ENCODE results near the gene CGB8.
"Not testable (repeated sequence)": the region's sequence is repeated elsewhere in the genome, so short reads cannot be mapped to it uniquely, and the experiment has no call there.

Gene CGB8

DNA sequence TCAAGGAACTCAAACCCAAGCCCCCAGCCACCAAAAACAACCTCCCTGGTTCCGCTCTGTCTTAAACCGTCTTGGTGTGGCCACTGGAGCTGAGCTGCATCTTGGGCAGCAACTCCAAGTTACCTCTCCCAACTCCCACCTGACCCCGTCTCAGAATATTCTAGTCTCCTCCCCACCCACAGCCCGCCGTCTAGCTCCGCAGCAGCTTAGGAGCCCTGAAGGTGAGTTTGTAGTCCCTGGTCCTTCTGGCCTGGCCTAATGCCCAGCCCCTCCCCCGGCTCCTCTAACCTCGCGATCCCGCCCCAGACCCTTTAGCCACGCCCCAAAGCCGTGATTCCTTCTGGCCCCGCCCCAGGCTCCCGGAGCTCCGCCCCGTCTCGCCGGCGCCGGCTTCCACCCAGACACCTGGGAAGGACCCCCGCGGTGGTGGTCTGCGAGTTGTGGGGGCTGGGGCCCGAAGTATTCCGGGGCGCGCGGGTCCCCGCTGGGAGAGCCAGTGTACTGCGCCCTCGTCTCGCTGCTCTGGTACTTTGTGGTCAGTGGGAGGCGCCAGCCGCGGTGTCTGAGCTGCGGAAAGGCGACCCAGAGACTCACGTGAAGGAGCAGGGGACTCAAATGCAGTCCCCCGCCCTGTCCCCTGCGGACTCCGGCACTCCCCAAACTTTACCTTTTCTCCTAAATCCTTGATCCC is 29.5 kb downstream of the CGB8 start:
- H3K9me3 ChIP-seq (ENCODE audit: control insufficient read depth in 1 of 2, low read length in 2 of 2): no peaks in the 10 kb centered on the region
- peaks cover 0 to 15% of the 10 kb centered on the region in 2 donors for H3K36me3 ChIP-seq (ENCODE audit: control insufficient read depth in 1 of 2, insufficient read depth in 2 of 2, low read length in 2 of 2)
- peak overlapping the region; percentile 52 to 55 for H3K4me3 ChIP-seq (ENCODE audit: low read depth in 1 of 2, low read length in 2 of 2)
- peaks cover 12 to 13% of the 10 kb centered on the region in 2 donors for H3K4me1 ChIP-seq (ENCODE audit: control insufficient read depth in 1 of 2, insufficient read depth in 2 of 2, low read length in 2 of 2)
- no peak overlapping the region for H3K27ac ChIP-seq (ENCODE audit: low read depth, low read length)
- H3K9ac ChIP-seq (ENCODE audit: low read depth in 1 of 2, low read length in 2 of 2): no peak overlapping the region
- peaks cover 13 to 16% of the 10 kb centered on the region in 2 donors for H3K27me3 ChIP-seq (ENCODE audit: control insufficient read depth in 1 of 2, insufficient read depth in 2 of 2, low read length in 2 of 2)

DNA sequence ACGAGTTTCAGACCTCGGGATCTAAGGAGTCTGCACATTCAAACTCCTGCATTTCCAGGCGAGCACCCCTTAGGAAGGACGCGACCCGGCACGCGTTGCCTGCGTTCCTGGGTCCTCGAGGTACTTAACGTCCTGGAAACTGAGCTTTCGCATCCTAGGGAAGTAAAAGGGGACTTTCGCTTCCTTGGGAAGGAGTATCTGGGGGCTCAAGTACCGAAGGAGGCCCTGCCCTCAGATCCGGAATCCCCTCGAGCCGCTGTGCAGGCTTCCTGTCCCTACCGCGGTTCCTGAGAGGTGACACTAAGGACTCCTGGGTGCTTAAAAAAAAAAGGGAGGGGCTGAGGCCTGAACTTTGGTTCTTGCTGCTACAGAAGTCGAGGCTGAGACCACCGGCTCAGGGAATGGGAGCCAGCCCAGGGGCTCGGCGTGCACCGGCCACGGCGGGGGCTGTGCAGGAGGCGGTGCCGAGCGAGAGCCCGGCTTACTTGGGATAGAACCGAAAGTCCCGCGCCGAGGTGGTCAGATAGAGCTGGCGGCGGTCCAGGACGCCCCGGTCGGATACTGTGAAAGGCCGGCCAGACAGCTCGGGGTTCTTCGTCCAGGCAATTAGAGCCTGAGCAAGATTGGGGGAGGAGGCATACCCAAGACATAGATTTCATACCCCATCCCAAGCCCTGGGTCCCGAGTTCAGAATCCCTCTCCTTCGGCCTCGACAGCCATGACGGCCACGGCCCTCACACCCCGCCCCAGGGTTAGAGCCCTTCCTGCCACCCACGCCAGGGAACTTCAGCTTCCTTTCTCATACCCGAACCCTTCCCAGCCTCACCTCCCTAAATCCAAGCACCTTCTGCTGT is 30.3 kb downstream of the CGB8 start:
- not testable (repeated sequence) for H3K9me3 ChIP-seq (ENCODE audit: control insufficient read depth in 1 of 2, low read length in 2 of 2); H3K27ac ChIP-seq (ENCODE audit: low read depth, low read length)
- peaks cover 0 to 21% of the 10 kb centered on the region in 2 donors for H3K36me3 ChIP-seq (ENCODE audit: control insufficient read depth in 1 of 2, insufficient read depth in 2 of 2, low read length in 2 of 2)
- H3K27me3 ChIP-seq (ENCODE audit: control insufficient read depth in 1 of 2, insufficient read depth in 2 of 2, low read length in 2 of 2): peaks cover 13 to 16% of the 10 kb centered on the region in 2 donors
- H3K4me1 ChIP-seq (ENCODE audit: control insufficient read depth in 1 of 2, insufficient read depth in 2 of 2, low read length in 2 of 2): peaks cover 12 to 13% of the 10 kb centered on the region in 2 donors
- peak overlapping the region; percentile 12 to 57 for H3K9ac ChIP-seq (ENCODE audit: low read depth in 1 of 2, low read length in 2 of 2)
- peak overlapping the region; percentile 52 to 55 for H3K4me3 ChIP-seq (ENCODE audit: low read depth in 1 of 2, low read length in 2 of 2)

DNA sequence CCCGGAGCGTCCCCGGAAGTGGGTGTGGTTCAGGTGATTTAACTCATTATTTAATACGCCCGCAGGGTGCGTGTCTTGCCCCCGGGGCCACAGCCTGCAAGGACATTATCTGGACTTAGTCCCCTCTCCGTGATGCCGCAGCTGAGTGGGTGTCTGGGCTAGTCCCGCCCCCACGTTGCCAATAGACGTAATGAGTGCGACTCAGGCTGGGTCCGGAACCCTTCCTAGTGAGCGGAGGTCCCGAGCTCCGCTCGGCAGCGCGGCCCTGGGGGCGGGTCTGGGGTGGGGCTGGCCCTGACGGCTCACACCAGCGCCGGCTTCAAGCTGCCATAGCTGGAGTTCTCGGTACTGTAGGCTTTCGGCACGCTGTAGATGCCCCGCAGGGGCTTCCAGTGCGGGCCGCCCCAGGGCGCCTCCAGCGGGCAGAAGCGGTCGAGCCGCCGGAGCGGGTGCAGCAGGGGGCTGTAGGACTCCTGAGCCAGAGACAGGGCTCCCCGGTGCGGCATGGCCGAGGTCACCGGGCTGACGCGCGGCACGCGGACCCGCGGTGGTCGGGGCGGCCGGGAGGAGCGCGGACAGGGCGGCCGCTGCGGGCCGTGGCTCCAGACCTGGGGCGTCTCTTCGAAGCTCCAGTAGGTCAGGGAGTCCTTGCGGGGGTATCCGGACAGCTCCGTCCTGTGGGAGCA is 31.1 kb downstream of the CGB8 start:
- peaks cover 12 to 13% of the 10 kb centered on the region in 2 donors for H3K4me1 ChIP-seq (ENCODE audit: control insufficient read depth in 1 of 2, insufficient read depth in 2 of 2, low read length in 2 of 2)
- peaks cover 0 to 23% of the 10 kb centered on the region in 2 donors for H3K36me3 ChIP-seq (ENCODE audit: control insufficient read depth in 1 of 2, insufficient read depth in 2 of 2, low read length in 2 of 2)
- H3K9me3 ChIP-seq (ENCODE audit: control insufficient read depth in 1 of 2, low read length in 2 of 2): no peaks in the 10 kb centered on the region
- H3K9ac ChIP-seq (ENCODE audit: low read depth in 1 of 2, low read length in 2 of 2): peak overlapping the region; percentile 12 to 57
- peak overlapping the region; percentile 52 to 55 for H3K4me3 ChIP-seq (ENCODE audit: low read depth in 1 of 2, low read length in 2 of 2)
- peaks cover 13 to 16% of the 10 kb centered on the region in 2 donors for H3K27me3 ChIP-seq (ENCODE audit: control insufficient read depth in 1 of 2, insufficient read depth in 2 of 2, low read length in 2 of 2)
- no peak overlapping the region for H3K27ac ChIP-seq (ENCODE audit: low read depth, low read length)

DNA sequence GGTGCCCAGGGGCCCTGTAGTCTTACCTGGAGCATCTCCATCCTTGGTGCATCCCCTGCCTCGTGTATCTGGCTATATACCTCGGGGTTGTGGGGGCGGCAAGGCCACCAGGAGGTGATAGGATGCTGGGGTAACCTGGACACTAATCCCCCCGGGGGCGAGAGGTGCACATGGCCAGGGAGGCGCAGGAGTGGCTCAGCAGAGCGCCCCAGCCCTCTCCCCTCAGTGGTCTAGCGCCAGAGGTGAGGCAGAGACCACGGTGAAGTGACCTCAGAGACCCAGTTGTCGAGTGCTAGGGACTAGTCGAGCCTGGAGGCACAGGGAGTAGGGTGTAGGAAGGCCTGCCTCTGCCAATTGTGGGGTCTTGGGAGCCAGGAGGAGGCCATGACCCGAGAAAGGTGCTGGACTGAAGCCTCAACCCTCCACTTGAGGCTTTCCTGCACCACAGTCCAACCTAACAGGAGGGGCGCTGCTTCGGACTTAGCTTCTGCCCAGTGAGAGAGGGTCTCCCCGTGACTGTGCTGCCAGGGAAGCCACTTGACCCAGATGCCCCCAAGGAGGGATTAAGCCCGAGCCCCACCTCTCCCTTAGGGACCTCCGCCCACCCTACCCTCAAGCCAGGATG is 31.8 kb downstream of the CGB8 start, which contains the start of gene LHB:
Gene LHB (minus strand): TSS at position 51 of the 625 bp plus-strand sequence. CDS start 10 bp downstream, at position 41.
- H3K27ac ChIP-seq (ENCODE audit: low read depth, low read length): no peak within 1 kb of the TSS
- no peaks in the 10 kb centered on the region for H3K9me3 ChIP-seq (ENCODE audit: control insufficient read depth in 1 of 2, low read length in 2 of 2)
- H3K36me3 ChIP-seq (ENCODE audit: control insufficient read depth in 1 of 2, insufficient read depth in 2 of 2, low read length in 2 of 2): peaks cover under 1 to 29% of the 10 kb centered on the region in 2 donors
- peaks cover 13 to 16% of the 10 kb centered on the region in 2 donors for H3K27me3 ChIP-seq (ENCODE audit: control insufficient read depth in 1 of 2, insufficient read depth in 2 of 2, low read length in 2 of 2)
- H3K9ac ChIP-seq (ENCODE audit: low read depth in 1 of 2, low read length in 2 of 2): peak within 1 kb of the TSS; percentile 12 to 57
- H3K4me3 ChIP-seq (ENCODE audit: low read depth in 1 of 2, low read length in 2 of 2): peak within 1 kb of the TSS; percentile 52 to 55
- peaks cover 12 to 13% of the 10 kb centered on the region in 2 donors for H3K4me1 ChIP-seq (ENCODE audit: control insufficient read depth in 1 of 2, insufficient read depth in 2 of 2, low read length in 2 of 2)

DNA sequence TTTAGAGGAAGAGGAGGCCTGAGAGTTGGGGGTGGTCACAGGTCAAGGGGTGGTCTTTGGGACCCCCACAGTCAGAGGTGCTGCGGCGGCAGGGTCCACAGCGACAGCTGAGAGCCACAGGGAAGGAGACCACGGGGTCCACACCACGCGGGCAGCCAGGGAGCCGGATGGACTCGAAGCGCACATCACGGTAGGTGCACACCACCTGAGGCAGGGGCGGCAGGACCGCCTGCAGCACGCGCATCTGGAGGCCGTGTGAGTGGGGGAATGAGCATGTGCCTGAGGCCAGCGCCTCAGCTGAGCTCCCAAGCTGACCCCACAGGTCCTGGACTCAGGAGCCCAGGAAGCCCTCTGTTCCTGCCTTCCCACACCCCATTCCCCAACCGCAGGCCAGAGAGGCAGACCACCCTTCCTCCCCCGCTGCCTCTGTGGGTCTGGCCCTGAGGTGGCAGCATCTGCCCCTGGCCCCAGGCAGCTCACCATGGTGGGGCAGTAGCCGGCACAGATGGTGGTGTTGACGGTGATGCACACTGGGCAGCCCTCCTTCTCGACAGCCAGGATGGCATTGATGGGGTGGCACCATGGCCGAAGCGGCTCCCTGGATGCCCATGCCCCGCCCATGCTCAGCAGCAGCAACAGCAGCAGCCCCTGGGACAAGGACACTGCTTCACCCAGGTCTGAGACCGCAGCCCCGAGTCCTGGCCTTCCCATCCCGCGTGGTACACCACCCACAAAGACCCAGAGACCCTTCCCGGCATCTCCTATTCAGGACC is 32.7 kb downstream of the CGB8 start:
- Histone ChIP-seq H3K9ac (ENCODE audit: low read depth in 1 of 2, low read length in 2 of 2) (no peak overlapping the region), H3K27me3 (ENCODE audit: control insufficient read depth in 1 of 2, insufficient read depth in 2 of 2, low read length in 2 of 2) (peaks cover 13% of the 10 kb centered on the region in 2 donors), H3K4me1 (ENCODE audit: control insufficient read depth in 1 of 2, insufficient read depth in 2 of 2, low read length in 2 of 2) (peaks cover 12 to 13% of the 10 kb centered on the region in 2 donors), H3K9me3 (ENCODE audit: control insufficient read depth in 1 of 2, low read length in 2 of 2) (no peaks in the 10 kb centered on the region), H3K27ac (ENCODE audit: low read depth, low read length) (no peak overlapping the region), H3K4me3 (ENCODE audit: low read depth in 1 of 2, low read length in 2 of 2) (no peak overlapping the region), H3K36me3 (ENCODE audit: control insufficient read depth in 1 of 2, insufficient read depth in 2 of 2, low read length in 2 of 2) (peaks cover 8 to 38% of the 10 kb centered on the region in 2 donors)

DNA sequence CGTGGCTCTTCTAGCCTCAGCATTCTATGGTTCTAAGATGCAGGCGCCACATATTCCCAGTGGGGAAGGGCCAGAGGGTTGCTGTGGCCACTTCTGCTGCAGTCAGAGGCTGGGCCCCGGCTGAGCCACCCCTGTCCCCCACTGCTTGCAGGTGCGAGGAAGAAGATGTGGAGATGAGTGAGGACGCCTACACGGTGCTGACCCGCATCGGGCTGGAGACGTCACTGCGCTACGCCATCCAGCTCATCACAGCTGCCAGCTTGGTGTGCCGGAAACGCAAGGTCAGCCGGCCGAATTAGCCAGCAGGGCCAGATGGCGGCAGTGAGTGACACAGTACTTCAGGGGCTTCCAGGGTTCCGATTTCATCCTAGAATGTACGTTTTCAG is 34.0 kb downstream of the CGB8 start:
- Histone ChIP-seq H3K4me3 (ENCODE audit: low read depth in 1 of 2, low read length in 2 of 2) (no peak overlapping the region), H3K9ac (ENCODE audit: low read depth in 1 of 2, low read length in 2 of 2) (no peak overlapping the region), H3K27me3 (ENCODE audit: control insufficient read depth in 1 of 2, insufficient read depth in 2 of 2, low read length in 2 of 2) (peaks cover 2 to 4% of the 10 kb centered on the region in 2 donors), H3K4me1 (ENCODE audit: control insufficient read depth in 1 of 2, insufficient read depth in 2 of 2, low read length in 2 of 2) (peaks cover 12 to 13% of the 10 kb centered on the region in 2 donors), H3K27ac (ENCODE audit: low read depth, low read length) (no peak overlapping the region), H3K36me3 (ENCODE audit: control insufficient read depth in 1 of 2, insufficient read depth in 2 of 2, low read length in 2 of 2) (peaks cover 15 to 50% of the 10 kb centered on the region in 2 donors), H3K9me3 (ENCODE audit: control insufficient read depth in 1 of 2, low read length in 2 of 2) (no peaks in the 10 kb centered on the region)

DNA sequence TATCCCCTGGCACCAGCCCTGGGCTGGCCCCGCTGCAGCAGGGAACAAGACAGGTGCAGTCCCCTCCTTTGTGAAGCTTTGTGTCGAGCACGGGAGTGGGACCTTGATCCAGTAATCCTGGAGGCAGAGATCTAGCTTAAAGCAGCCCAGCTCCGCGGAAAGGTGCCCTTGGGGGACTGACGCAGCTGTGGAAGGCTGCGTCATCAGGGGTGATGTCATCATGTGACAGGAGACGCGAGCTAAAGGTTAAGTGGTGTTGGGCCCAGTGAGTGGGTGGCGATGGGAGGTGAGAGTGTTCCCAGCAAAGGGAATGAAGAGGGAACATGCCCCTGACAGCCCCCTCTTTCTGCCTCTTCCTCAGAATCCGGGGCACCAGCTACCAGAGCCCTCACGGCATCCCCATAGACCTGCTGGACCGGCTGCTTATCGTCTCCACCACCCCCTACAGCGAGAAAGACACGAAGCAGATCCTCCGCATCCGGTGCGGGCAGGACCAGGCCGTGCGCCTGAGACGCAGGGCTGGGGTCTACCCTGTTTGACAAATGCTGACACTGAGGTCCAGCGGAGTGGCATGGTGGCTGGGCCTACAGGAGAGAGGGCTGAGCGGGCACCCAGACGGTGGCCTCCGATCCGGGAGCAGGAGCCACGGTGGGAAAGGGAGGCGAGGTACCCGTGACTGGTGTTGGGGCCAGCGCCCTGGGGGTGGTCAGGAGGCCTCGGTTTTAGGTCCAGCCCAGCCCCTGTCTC is 34.6 kb downstream of the CGB8 start:
- peaks cover 9 to 13% of the 10 kb centered on the region in 2 donors for H3K4me1 ChIP-seq (ENCODE audit: control insufficient read depth in 1 of 2, insufficient read depth in 2 of 2, low read length in 2 of 2)
- H3K27me3 ChIP-seq (ENCODE audit: control insufficient read depth in 1 of 2, insufficient read depth in 2 of 2, low read length in 2 of 2): peaks cover 0 to 4% of the 10 kb centered on the region in 2 donors
- H3K36me3 ChIP-seq (ENCODE audit: control insufficient read depth in 1 of 2, insufficient read depth in 2 of 2, low read length in 2 of 2): peaks cover 19 to 56% of the 10 kb centered on the region in 2 donors
- H3K4me3 ChIP-seq (ENCODE audit: low read depth in 1 of 2, low read length in 2 of 2): no peak overlapping the region
- no peaks in the 10 kb centered on the region for H3K9me3 ChIP-seq (ENCODE audit: control insufficient read depth in 1 of 2, low read length in 2 of 2)
- no peak overlapping the region for H3K9ac ChIP-seq (ENCODE audit: low read depth in 1 of 2, low read length in 2 of 2)
- H3K27ac ChIP-seq (ENCODE audit: low read depth, low read length): no peak overlapping the region

DNA sequence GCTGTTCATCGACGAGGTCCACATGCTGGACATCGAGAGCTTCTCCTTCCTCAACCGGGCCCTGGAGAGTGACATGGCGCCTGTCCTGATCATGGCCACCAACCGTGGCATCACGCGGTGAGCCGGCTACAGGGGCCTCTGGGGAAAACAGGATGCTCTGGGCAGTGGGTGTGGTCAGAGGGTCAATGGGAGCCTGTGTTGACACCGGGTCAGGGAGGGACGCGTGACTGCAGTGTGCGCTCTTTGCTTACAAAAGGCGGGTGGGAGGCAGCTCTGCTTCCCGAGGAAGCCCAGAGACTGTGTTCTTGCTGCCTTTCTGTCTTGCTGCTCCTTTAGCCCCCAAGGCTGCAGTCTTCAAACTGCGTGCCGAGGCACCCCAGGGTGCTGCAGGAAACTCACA is 37.7 kb downstream of the CGB8 start:
- H3K36me3 ChIP-seq (ENCODE audit: control insufficient read depth in 1 of 2, insufficient read depth in 2 of 2, low read length in 2 of 2): peaks cover 30 to 70% of the 10 kb centered on the region in 2 donors
- H3K4me3 ChIP-seq (ENCODE audit: low read depth in 1 of 2, low read length in 2 of 2): no peak overlapping the region
- no peak overlapping the region for H3K9ac ChIP-seq (ENCODE audit: low read depth in 1 of 2, low read length in 2 of 2)
- no peaks in the 10 kb centered on the region for H3K4me1 ChIP-seq (ENCODE audit: control insufficient read depth in 1 of 2, insufficient read depth in 2 of 2, low read length in 2 of 2)
- no peak overlapping the region for H3K27ac ChIP-seq (ENCODE audit: low read depth, low read length)
- no peaks in the 10 kb centered on the region for H3K9me3 ChIP-seq (ENCODE audit: control insufficient read depth in 1 of 2, low read length in 2 of 2)
- H3K27me3 ChIP-seq (ENCODE audit: control insufficient read depth in 1 of 2, insufficient read depth in 2 of 2, low read length in 2 of 2): no peaks in the 10 kb centered on the region

Measured in duodenal mucosa (tissue), 2 donors.